ENCODE data around the gene RPL5.

Gene RPL5

GRCh38 chr1:92858564-92859399 is 26.9 kb downstream of the RPL5 start:
- TF ChIP-seq CTCF (IDR thresholded peaks at IDR 0.05; ENCODE audit: low read depth, low read length, missing control alignments) = peak; percentile 76
- peak; percentile 68 for DNase-seq (ENCODE audit: low read depth)
- H3K4me3 ChIP-seq (ENCODE audit: low read depth, low read length) = no peak overlapping the region

DNA sequence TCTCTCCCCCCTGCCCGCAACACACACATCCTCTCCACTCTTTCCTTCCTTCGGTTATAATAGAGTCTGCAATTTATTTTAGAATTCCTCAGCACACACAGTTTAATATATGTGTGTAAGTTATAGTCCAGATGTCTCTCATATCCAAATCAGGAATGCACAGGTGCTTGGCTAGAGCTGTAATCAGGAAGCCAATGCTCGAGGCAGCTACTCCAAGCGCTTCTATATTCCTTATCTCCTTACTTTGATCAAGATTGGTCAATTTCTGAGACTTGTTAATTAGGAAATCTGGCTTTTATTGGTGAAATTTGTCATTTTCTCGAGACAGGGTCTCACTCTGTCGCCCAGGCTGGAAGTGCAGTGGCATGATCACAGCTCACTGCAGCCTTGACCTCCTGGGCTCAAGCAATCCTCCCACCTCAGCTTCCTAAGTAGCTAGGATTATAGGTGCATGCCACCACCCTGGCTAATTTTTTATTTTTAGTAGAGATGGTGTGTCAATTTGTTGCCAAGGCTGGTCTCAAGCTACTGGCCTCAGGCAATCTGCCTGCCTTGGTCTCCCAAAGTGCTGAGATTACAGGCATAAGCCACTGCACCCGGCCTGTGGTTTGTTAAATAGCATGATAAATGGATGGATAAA is 27.7 kb downstream of the RPL5 start:
- no peak for DNase-seq (ENCODE audit: low read depth)
- H3K4me3 ChIP-seq (ENCODE audit: low read depth, low read length) = no peak overlapping the region
- no peak for TF ChIP-seq CTCF (IDR thresholded peaks at IDR 0.05; ENCODE audit: low read depth, low read length, missing control alignments)

GRCh38 chr1:92862605-92863004 is 30.8 kb downstream of the RPL5 start:
- DNase-seq (ENCODE audit: low read depth) = no peak
- H3K4me3 ChIP-seq (ENCODE audit: low read depth, low read length) = no peak overlapping the region
- TF ChIP-seq CTCF (IDR thresholded peaks at IDR 0.05; ENCODE audit: low read depth, low read length, missing control alignments) = no peak

DNA sequence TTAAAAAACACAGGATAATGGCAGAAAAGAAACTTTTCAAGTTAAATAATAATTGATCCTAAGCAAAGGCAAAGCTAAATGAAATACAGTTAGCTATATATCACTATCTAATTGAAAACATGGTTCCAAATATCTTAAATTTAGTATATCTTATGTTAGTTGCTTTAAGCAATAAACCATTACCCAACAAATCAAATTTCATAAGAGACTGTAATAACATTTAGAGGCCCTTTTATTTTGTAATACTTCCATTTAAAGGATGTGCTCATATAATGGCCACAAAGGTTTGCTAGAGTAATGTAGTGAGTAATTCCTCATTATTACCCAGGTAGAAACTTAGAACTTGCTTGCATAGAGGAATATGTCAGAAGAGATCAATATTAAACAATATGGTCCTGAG is 32.3 kb downstream of the RPL5 start:
- TF ChIP-seq CTCF (IDR thresholded peaks at IDR 0.05; ENCODE audit: low read depth, low read length, missing control alignments) = no peak
- DNase-seq (ENCODE audit: low read depth) = no peak

GRCh38 chr1:92870591-92870990 is 38.8 kb downstream of the RPL5 start:
- no peak for DNase-seq (ENCODE audit: low read depth)
- no peak overlapping the region for H3K4me3 ChIP-seq (ENCODE audit: low read depth, low read length)
- no peak for TF ChIP-seq CTCF (IDR thresholded peaks at IDR 0.05; ENCODE audit: low read depth, low read length, missing control alignments)

More for the DNA sequence above, 32.3 kb downstream of the RPL5 start:
- H3K4me3 ChIP-seq (ENCODE audit: low read depth, low read length) = no peak overlapping the region

DNA sequence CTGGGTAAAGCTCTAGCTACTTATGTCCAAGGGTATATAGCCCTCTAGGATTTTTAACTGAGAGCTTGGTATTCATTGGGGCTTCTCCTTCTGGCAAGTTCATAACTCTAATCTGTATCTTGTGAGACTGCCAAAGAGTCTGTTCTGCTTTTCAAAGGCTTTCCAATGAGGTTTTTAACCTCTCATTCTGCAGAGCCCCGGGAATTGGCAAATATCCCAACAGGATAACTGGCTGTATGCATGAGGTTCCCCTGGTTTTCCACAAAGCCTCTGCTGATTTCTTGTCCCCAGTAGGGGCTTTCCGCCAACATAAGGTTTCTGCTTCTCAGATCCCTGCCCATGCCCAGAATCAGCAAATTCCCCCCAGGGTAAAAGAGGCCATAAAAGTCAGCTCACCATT is 40.9 kb downstream of the RPL5 start:
- TF ChIP-seq CTCF (IDR thresholded peaks at IDR 0.05; ENCODE audit: low read depth, low read length, missing control alignments) = no peak
- no peak for DNase-seq (ENCODE audit: low read depth)
- H3K4me3 ChIP-seq (ENCODE audit: low read depth, low read length) = no peak overlapping the region
